ENCODE results near the gene PRDX6. TPM values are rescaled to one million over a fixed set of nuclear protein-coding genes. Genes with fewer than 3 reads are reported as not detected.

The PRDX6 gene
- total RNA-seq, 6 donors from 2014 or later: 94.3 to 330 (median 212) TPM

DNA sequence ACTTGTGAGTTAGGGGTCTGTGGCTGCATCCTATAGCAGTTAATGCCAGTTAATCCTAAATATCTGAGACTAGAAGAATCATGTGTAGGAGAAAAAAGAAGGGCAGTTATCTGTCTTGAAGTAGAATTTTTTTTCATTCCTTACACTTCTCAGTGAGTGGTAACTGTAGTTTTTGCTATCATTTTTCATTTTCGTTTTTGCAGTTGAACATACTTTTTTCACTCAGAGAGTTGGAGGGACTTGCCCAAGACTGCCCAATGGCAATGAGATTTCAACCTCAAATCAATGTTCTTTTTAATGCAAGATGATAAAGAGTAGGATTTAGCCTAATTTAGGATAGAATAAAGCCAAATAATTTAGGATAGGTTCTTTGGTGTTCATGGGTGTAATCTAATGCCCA, 5.5 kb downstream of the PRDX6 start:
- DNase-seq (no peak), ATAC-seq (ENCODE audit: low FRiP score in 2 of 2) (no peak)
- Histone ChIP-seq H3K27me3 (no peaks in the 10 kb centered on the region), H3K4me1 (peaks cover 20 to 24% (median 21%) of the 10 kb centered on the region in 4 donors), H3K4me3 (no peak overlapping the region), H3K9me3 (no peaks in the 10 kb centered on the region), H3K36me3 (peaks cover 57 to 77% (median 62%) of the 10 kb centered on the region in 4 donors), H3K27ac (no peak overlapping the region)
- WGBS, 2 donors: 84 to 91% methylated on average over 1 of the region's 1 CpG
- TF ChIP-seq POLR2A (IDR thresholded peaks at IDR 0.05) (no peak), EP300 (IDR thresholded peaks at IDR 0.05) (no peak), POLR2AphosphoS5 (IDR thresholded peaks at IDR 0.05) (no peak)

GRCh38 chr1:173484276-173484675, 7.1 kb downstream of the PRDX6 start:
- H3K27ac ChIP-seq: no peak overlapping the region
- no peak for TF ChIP-seq EP300 (IDR thresholded peaks at IDR 0.05)
- TF ChIP-seq POLR2A (IDR thresholded peaks at IDR 0.05): no peak
- no peak for TF ChIP-seq POLR2AphosphoS5 (IDR thresholded peaks at IDR 0.05)
- no peak for TF ChIP-seq CTCF (IDR thresholded peaks at IDR 0.05)
- peaks cover 8 to 10% (median 9%) of the 10 kb centered on the region in 4 donors for H3K4me1 ChIP-seq
- H3K9me3 ChIP-seq: no peaks in the 10 kb centered on the region
- ATAC-seq (ENCODE audit: low FRiP score in 2 of 2) (no peak), DNase-seq (no peak)
- peaks cover 59 to 93% (median 76%) of the 10 kb centered on the region in 4 donors for H3K36me3 ChIP-seq
- no peaks in the 10 kb centered on the region for H3K27me3 ChIP-seq
- no peak overlapping the region for H3K4me3 ChIP-seq
- 90 to 97% methylated on average over 2 of the region's 2 CpGs for WGBS, 2 donors

DNA sequence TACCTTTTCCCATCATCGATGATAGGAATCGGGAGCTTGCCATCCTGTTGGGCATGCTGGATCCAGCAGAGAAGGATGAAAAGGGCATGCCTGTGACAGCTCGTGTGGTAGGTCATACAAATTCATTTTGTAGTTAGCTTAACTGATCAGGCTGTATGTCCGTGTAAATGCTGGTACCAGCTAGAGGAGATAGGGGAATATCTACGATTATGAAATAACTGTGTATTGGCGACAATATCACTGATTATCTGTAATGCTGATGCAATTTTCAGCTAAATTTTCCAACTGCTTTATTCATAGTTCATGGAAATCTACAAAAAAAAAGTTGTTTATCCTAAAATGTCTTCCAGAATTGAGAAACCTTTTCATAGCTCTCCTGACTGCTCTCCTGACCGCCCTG, 8.3 kb downstream of the PRDX6 start:
- Histone ChIP-seq H3K36me3 (peaks cover 59 to 100% (median 77%) of the 10 kb centered on the region in 4 donors), H3K4me1 (peaks cover 0 to 1% (median 0%) of the 10 kb centered on the region in 4 donors), H3K9me3 (no peaks in the 10 kb centered on the region), H3K4me3 (no peak overlapping the region), H3K27ac (no peak overlapping the region), H3K27me3 (no peaks in the 10 kb centered on the region)
- no peak for DNase-seq
- WGBS, 2 donors: 92 to 95% methylated on average over 7 of the region's 7 CpGs
- no peak for TF ChIP-seq CTCF (IDR thresholded peaks at IDR 0.05)
- TF ChIP-seq EP300 (IDR thresholded peaks at IDR 0.05): no peak
- no peak for TF ChIP-seq POLR2A (IDR thresholded peaks at IDR 0.05)
- no peak for TF ChIP-seq POLR2AphosphoS5 (IDR thresholded peaks at IDR 0.05)
- ATAC-seq (ENCODE audit: low FRiP score in 2 of 2): no peak

- DNase-seq (no peak), ATAC-seq (ENCODE audit: low FRiP score in 2 of 2) (no peak)
- no peak for TF ChIP-seq POLR2A (IDR thresholded peaks at IDR 0.05)
- TF ChIP-seq POLR2AphosphoS5 (IDR thresholded peaks at IDR 0.05): no peak
- TF ChIP-seq CTCF (IDR thresholded peaks at IDR 0.05): no peak
- TF ChIP-seq EP300 (IDR thresholded peaks at IDR 0.05): no peak
- Histone ChIP-seq H3K36me3 (peaks cover 39 to 74% (median 56%) of the 10 kb centered on the region in 4 donors), H3K4me1 (no peaks in the 10 kb centered on the region), H3K4me3 (no peak overlapping the region), H3K27me3 (no peaks in the 10 kb centered on the region), H3K9me3 (no peaks in the 10 kb centered on the region), H3K27ac (no peak overlapping the region)
- WGBS, 2 donors: 79 to 86% methylated on average over 2 of the region's 2 CpGs
These were observed 10.9 kb downstream of the PRDX6 start for GRCh38 chr1:173488001-173488400.

DNA sequence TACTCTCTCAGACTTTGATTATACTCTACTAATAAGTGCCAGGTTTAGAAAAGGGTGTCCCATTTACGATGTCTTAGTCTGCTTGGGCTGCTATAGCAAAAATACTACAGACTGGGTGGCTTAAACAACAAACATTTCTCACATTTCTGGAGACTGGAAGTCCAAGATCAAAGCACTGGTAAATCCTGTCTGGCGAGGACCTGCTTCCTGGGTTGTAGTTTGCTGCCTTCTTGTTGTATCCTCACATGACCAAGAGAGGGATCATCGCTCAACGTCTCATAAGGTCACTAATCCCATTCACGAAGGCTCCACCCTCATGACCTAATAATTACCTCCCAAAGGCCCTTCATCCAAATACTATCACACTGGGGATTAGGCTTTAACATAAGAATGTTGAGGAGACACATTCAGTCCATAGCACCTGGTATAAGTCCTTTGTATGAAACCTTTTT, 12.0 kb downstream of the PRDX6 start:
- no peak overlapping the region for H3K27ac ChIP-seq
- TF ChIP-seq POLR2AphosphoS5 (IDR thresholded peaks at IDR 0.05): no peak
- no peak for TF ChIP-seq CTCF (IDR thresholded peaks at IDR 0.05)
- no peak for TF ChIP-seq POLR2A (IDR thresholded peaks at IDR 0.05)
- no peak for TF ChIP-seq EP300 (IDR thresholded peaks at IDR 0.05)
- WGBS, 2 donors: 95 to 100% methylated on average over 5 of the region's 5 CpGs
- H3K27me3 ChIP-seq: no peaks in the 10 kb centered on the region
- H3K4me3 ChIP-seq: no peak overlapping the region
- H3K9me3 ChIP-seq: no peaks in the 10 kb centered on the region
- DNase-seq: no peak
- no peak for ATAC-seq (ENCODE audit: low FRiP score in 2 of 2)
- peaks cover 32 to 62% (median 47%) of the 10 kb centered on the region in 4 donors for H3K36me3 ChIP-seq
- H3K4me1 ChIP-seq: no peaks in the 10 kb centered on the region

Data from upper lobe of left lung (tissue), 6 donors.